DOHH2 (cell line): ENCODE results near the gene IL25.

Experiments used
- H3F3A ChIP-seq: fragments of 200-600 bp; sonication (generic), shearing (Covaris generic); 2 replicates; pipeline ENCODE4 v1.6.0; 2016; ENCODE audit warnings: antibody characterized with exemption, mild to moderate bottlenecking; ENCODE audit not compliant: control insufficient read depth, insufficient read depth
- H3K27ac ChIP-seq: fragments of 200-600 bp; sonication (generic); 2 replicates; pipeline ENCODE4 v1.5.1; 2014; ENCODE audit warnings: low read depth, mild to moderate bottlenecking, low read length, moderate library complexity
- H3K27me3 ChIP-seq: fragments of 200-600 bp; sonication (generic); 2 replicates; pipeline ENCODE4 v1.6.1; 2014; ENCODE audit warnings: mild to moderate bottlenecking, low read length, mixed read lengths; ENCODE audit not compliant: control insufficient read depth
- H3K36me3 ChIP-seq: fragments of 200-600 bp; sonication (generic); 2 replicates; pipeline ENCODE4 v1.6.1; 2014; ENCODE audit warnings: mild to moderate bottlenecking, low read length, moderate library complexity, mixed read lengths; ENCODE audit not compliant: control insufficient read depth
- H3K4me1 ChIP-seq: fragments of 200-600 bp; sonication (generic); 2 replicates; pipeline ENCODE4 v1.6.1; 2014; ENCODE audit warnings: mild to moderate bottlenecking, low read length, mixed read lengths; ENCODE audit not compliant: control insufficient read depth
- H3K4me2 ChIP-seq: fragments of 200-600 bp; sonication (generic); 2 replicates; pipeline ENCODE4 v1.6.0; 2014; ENCODE audit warnings: mild to moderate bottlenecking, low read length, moderate library complexity
- H3K4me3 ChIP-seq: fragments of 200-600 bp; sonication (generic); 2 replicates; pipeline ENCODE4 v1.5.1; 2014; ENCODE audit warnings: mild to moderate bottlenecking, low read length, mixed read lengths
- H3K79me2 ChIP-seq: fragments of 200-600 bp; sonication (generic); 2 replicates; pipeline ENCODE4 v1.6.1; 2014; ENCODE audit warnings: mild to moderate bottlenecking, low read length, mixed read lengths; ENCODE audit not compliant: control insufficient read depth
- H3K9me2 ChIP-seq: fragments of 200-600 bp; sonication (generic); replicated peaks from 2 replicates; pipeline ENCODE4 v1.6.1; 2014; ENCODE audit warnings: mild to moderate bottlenecking, low read length, mixed read lengths; ENCODE audit not compliant: control insufficient read depth
- H3K9me3 ChIP-seq: fragments of 200-600 bp; sonication (generic); 2 replicates; pipeline ENCODE4 v1.6.1; 2014; ENCODE audit warnings: antibody characterized with exemption, low read length, mixed read lengths; ENCODE audit not compliant: control insufficient read depth, insufficient read depth
- H4K20me1 ChIP-seq: fragments of 200-600 bp; sonication (generic); 2 replicates; pipeline ENCODE4 v1.6.0; 2014; ENCODE audit warnings: low read depth, mild to moderate bottlenecking, antibody characterized with exemption, low read length, moderate library complexity; ENCODE audit not compliant: control insufficient read depth, insufficient read depth
- CTCF ChIP-seq: fragments of 200-600 bp; sonication (generic); IDR thresholded peaks from one replicate; pipeline ENCODE4 v1.5.1; 2014; ENCODE audit warnings: antibody characterized with exemption, mild to moderate bottlenecking, low read depth, low read length; ENCODE audit not compliant: poor library complexity, severe bottlenecking
- EZH2phosphoT487 ChIP-seq: fragments of 200-600 bp; sonication (generic); IDR thresholded peaks from 2 replicates; pipeline ENCODE4 v1.6.1; 2017; ENCODE audit warnings: borderline replicate concordance, mild to moderate bottlenecking, antibody characterized with exemption, low read length, moderate library complexity, mixed read lengths

Gene IL25

GRCh38 chr14:23382276-23382675, 9.7 kb downstream of the IL25 start:
- Histone ChIP-seq H3K9me3 (no peaks in the 10 kb centered on the region), H3K4me3 (no peak overlapping the region), H3K27me3 (0 out of 2 replicates have a peak, but pooled peaks cover 2% of the 10 kb centered on the region), H3K4me1 (no peaks in the 10 kb centered on the region), H3K27ac (no peak overlapping the region), H3K9me2 (no peaks in the 10 kb centered on the region), H3K4me2 (no peak overlapping the region), H3K79me2 (no peaks in the 10 kb centered on the region), H4K20me1 (no peaks in the 10 kb centered on the region), H3F3A (no peaks in the 10 kb centered on the region), H3K36me3 (no peaks in the 10 kb centered on the region)
- TF ChIP-seq CTCF (no peak), EZH2phosphoT487 (no peak)

DNA sequence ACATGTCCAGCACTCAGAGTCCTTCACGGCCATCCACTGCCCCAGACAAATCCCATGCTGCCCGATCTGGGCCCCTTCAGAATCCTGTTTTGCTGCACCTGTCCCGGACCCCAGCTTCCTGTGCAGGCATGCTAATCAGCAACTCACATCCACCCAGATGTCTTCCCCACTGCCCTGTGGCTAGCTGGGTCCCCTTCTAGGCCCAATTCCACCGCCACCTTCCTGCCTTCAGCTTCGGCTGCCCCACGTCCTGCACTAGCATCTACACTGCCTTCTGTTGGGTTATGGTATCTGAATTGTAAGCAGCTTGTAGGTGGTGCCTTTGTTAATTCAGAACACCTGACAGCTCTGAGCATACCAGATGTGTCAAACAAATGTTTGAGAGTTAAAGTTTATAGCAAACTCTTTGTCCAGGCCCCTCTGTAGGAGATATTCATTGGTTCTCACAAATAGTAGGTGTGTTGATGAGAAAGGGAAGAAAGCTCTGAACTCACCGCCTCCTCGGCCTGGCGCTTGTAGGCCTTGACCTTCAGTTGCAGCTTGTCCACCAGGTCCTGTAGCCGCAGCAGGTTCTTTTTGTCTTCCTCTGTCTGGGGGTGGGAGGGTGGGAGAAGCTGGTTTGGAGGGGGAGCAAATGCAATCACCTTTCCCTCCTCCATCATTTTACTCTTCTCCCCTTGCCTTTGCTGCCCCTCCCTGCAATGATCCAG, 10.3 kb downstream of the IL25 start:
- TF ChIP-seq EZH2phosphoT487 (no peak), CTCF (no peak)
- Histone ChIP-seq H3K36me3 (no peaks in the 10 kb centered on the region), H3K4me2 (no peak overlapping the region), H4K20me1 (no peaks in the 10 kb centered on the region), H3K79me2 (no peaks in the 10 kb centered on the region), H3K9me2 (no peaks in the 10 kb centered on the region), H3K27ac (no peak overlapping the region), H3K4me1 (no peaks in the 10 kb centered on the region), H3K9me3 (no peaks in the 10 kb centered on the region), H3K27me3 (no peaks in the 10 kb centered on the region), H3F3A (no peaks in the 10 kb centered on the region), H3K4me3 (no peak overlapping the region)

DNA sequence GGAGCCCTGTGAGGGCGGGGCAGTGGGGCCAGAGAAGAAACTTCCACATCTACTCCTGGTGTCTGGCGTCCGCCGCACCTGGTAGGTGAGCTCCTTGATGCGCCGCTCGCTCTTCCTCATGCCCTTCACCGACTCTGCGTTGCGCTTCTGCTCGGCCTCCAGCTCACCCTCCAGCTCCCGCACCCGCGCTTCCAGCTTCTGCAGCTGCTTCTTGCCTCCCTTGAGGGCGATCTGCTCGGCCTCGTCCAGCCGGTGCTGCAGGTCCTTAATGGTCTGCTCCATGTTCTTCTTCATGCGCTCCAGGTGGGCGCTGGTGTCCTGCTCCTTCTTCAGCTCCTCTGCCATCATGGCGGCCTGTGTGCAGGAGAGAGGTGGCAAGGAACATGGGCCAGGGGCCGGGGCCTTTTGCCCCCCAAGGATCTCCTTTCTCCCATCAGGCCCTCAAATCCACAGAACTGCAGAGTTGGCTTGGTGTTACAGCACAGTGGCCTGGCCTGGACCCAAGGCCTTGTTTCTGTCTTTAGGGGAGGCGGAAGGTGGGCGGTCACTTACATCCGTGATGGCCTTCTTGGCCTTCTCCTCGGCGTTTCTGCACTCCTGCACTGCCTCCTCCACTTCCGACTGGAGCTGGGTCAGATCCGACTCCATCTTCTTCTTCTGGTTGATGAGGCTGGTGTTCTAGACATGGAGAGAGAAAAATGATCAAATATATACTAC, 11.9 kb downstream of the IL25 start:
- no peaks in the 10 kb centered on the region for H3F3A ChIP-seq
- no peaks in the 10 kb centered on the region for H3K27me3 ChIP-seq
- no peaks in the 10 kb centered on the region for H3K79me2 ChIP-seq
- no peak overlapping the region for H3K4me3 ChIP-seq
- no peaks in the 10 kb centered on the region for H3K9me3 ChIP-seq
- TF ChIP-seq CTCF (no peak), EZH2phosphoT487 (no peak)
- no peaks in the 10 kb centered on the region for H3K36me3 ChIP-seq
- no peaks in the 10 kb centered on the region for H3K4me1 ChIP-seq
- no peak overlapping the region for H3K27ac ChIP-seq
- no peaks in the 10 kb centered on the region for H4K20me1 ChIP-seq
- H3K9me2 ChIP-seq: no peaks in the 10 kb centered on the region
- no peak overlapping the region for H3K4me2 ChIP-seq
